ENCODE results near the gene SGCA. TPM values are rescaled to one million over a fixed set of nuclear protein-coding genes. Genes with fewer than 3 reads are reported as not detected.

SGCA gene
- total and polyA plus RNA-seq, 2 of the 13 experiments (the other 11 are each of a cell fraction or from before 2014, with no cell fraction given) = not detected

GRCh38 chr17:50149417-50150353 is 16.1 kb upstream of the SGCA start (continued):
- TF ChIP-seq, protein P1, sequence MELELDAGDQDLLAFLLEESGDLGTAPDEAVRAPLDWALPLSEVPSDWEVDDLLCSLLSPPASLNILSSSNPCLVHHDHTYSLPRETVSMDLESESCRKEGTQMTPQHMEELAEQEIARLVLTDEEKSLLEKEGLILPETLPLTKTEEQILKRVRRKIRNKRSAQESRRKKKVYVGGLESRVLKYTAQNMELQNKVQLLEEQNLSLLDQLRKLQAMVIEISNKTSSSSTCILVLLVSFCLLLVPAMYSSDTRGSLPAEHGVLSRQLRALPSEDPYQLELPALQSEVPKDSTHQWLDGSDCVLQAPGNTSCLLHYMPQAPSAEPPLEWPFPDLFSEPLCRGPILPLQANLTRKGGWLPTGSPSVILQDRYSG (CRISPR knock-in tag; IDR thresholded peaks at IDR 0.05) = peak; percentile 73
- no peak for TF ChIP-seq DNMT1 (CRISPR knock-in tag; IDR thresholded peaks at IDR 0.05)
- no peak for TF ChIP-seq NR3C1 (CRISPR knock-in tag; IDR thresholded peaks at IDR 0.05)
- no peak for TF ChIP-seq NFE2L1 (CRISPR knock-in tag; IDR thresholded peaks at IDR 0.05; ENCODE audit: borderline replicate concordance)
- TF ChIP-seq, protein P2, sequence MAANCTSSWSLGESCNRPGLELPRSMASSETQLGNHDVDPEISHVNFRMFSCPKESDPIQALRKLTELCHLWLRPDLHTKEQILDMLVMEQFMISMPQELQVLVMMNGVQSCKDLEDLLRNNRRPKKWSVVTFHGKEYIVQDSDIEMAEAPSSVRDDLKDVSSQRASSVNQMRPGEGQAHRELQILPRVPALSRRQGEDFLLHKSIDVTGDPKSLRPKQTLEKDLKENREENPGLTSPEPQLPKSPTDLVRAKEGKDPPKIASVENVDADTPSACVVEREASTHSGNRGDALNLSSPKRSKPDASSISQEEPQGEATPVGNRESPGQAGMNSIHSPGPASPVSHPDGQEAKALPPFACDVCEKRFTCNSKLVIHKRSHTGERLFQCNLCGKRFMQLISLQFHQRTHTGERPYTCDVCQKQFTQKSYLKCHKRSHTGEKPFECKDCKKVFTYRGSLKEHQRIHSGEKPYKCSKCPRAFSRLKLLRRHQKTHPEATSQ (CRISPR knock-in tag; IDR thresholded peaks at IDR 0.05; ENCODE audit: borderline replicate concordance) = no peak
- TF ChIP-seq NRL (CRISPR knock-in tag; IDR thresholded peaks at IDR 0.05; ENCODE audit: borderline replicate concordance) = no peak; the same call in 1 of the 2 replicates
- no peak; the same call in 1 of the 2 replicates for TF ChIP-seq EED (CRISPR knock-in tag; IDR thresholded peaks at IDR 0.05)
- TF ChIP-seq EZH2 (conservative IDR thresholded peaks at IDR 0.05; ENCODE audit: low read depth, low read length) = no peak
- TF ChIP-seq NR2F1 (CRISPR knock-in tag; IDR thresholded peaks at IDR 0.05) = no peak
- no peak; the same call in 1 of the 2 replicates for TF ChIP-seq NKX3-1 (CRISPR knock-in tag; IDR thresholded peaks at IDR 0.05)
- TF ChIP-seq ZFP36L2 (CRISPR knock-in tag; IDR thresholded peaks at IDR 0.05) = no peak
- TF ChIP-seq SOX13 (IDR thresholded peaks at IDR 0.05) = no peak
- 0 out of 4 replicates have a peak, but pooled peaks of 1 of the 2 experiments have one; percentile 8 for TF ChIP-seq SOX13 (CRISPR knock-in tag; conservative IDR thresholded peaks at IDR 0.05 in 1 of 2, IDR thresholded peaks at IDR 0.05 in 1 of 2)
- TF ChIP-seq, protein P3, sequence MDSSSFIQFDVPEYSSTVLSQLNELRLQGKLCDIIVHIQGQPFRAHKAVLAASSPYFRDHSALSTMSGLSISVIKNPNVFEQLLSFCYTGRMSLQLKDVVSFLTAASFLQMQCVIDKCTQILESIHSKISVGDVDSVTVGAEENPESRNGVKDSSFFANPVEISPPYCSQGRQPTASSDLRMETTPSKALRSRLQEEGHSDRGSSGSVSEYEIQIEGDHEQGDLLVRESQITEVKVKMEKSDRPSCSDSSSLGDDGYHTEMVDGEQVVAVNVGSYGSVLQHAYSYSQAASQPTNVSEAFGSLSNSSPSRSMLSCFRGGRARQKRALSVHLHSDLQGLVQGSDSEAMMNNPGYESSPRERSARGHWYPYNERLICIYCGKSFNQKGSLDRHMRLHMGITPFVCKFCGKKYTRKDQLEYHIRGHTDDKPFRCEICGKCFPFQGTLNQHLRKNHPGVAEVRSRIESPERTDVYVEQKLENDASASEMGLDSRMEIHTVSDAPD (CRISPR knock-in tag; IDR thresholded peaks at IDR 0.05) = no peak
- no peak; the same call in 1 of the 2 replicates for TF ChIP-seq GLI4 (CRISPR knock-in tag; IDR thresholded peaks at IDR 0.05; ENCODE audit: borderline replicate concordance)
- no peak for TF ChIP-seq GTF2F1 (IDR thresholded peaks at IDR 0.05; ENCODE audit: low read length)
- peak in 1 of 2 experiments; percentile 42; a peak in 1 of 4 replicates for TF ChIP-seq ATF4 (CRISPR knock-in tag; IDR thresholded peaks at IDR 0.05)
- TF ChIP-seq ATF7 (IDR thresholded peaks at IDR 0.05) = no peak
- no peak for TF ChIP-seq ATF7 (CRISPR knock-in tag; IDR thresholded peaks at IDR 0.05)
- TF ChIP-seq ZNF121 (CRISPR knock-in tag; IDR thresholded peaks at IDR 0.05) = no peak
- TF ChIP-seq TCF7L2 (IDR thresholded peaks at IDR 0.05; ENCODE audit: low read depth, low read length) = no peak
- TF ChIP-seq ZFYVE20 (CRISPR knock-in tag; IDR thresholded peaks at IDR 0.05; ENCODE audit: borderline replicate concordance, low read depth) = peak; percentile 91; the same call in 1 of the 2 replicates
- TF ChIP-seq AGO2 (optimal IDR thresholded peaks at IDR 0.05; ENCODE audit: low read depth, low read length) = peak; percentile 14
- no peak; the same call in 1 of the 2 replicates for TF ChIP-seq ZNF746 (CRISPR knock-in tag; IDR thresholded peaks at IDR 0.05)
- no peak for TF ChIP-seq ZKSCAN5 (CRISPR knock-in tag; IDR thresholded peaks at IDR 0.05)
